ENCODE data around the gene PHLDA2.

PHLDA2 gene

GRCh38 chr11:2904153-2905052 is 24.8 kb downstream of the PHLDA2 start:
- CTCF ChIA-PET, result no interaction called here
- POLR2A ChIA-PET, result no interaction called here
- DNase-seq (ENCODE audit: extremely low spot score), result no peak
- TF ChIP-seq FOXM1 (IDR thresholded peaks at IDR 0.05; ENCODE audit: borderline replicate concordance), result no peak
- TF ChIP-seq TARDBP (IDR thresholded peaks at IDR 0.05), result no peak
- TF ChIP-seq PKNOX1 (IDR thresholded peaks at IDR 0.05), result no peak
- TF ChIP-seq ELF4 (IDR thresholded peaks at IDR 0.05), result no peak
- TF ChIP-seq L3MBTL2 (conservative IDR thresholded peaks at IDR 0.05), result no peak
- no peak for TF ChIP-seq LEF1 (IDR thresholded peaks at IDR 0.05; ENCODE audit: borderline replicate concordance)
- no peak for TF ChIP-seq ZNF384 (IDR thresholded peaks at IDR 0.05)
- TF ChIP-seq ARNT (IDR thresholded peaks at IDR 0.05), result no peak
- no peak for TF ChIP-seq SUZ12 (IDR thresholded peaks at IDR 0.05)
- no peak for TF ChIP-seq NFRKB (IDR thresholded peaks at IDR 0.05)
- TF ChIP-seq HDGF (IDR thresholded peaks at IDR 0.05; ENCODE audit: borderline replicate concordance), result no peak
- TF ChIP-seq SP1 (IDR thresholded peaks at IDR 0.05), result no peak

- DNase-seq (ENCODE audit: extremely low spot score), result no peak
- ChIA-PET POLR2A (interaction anchor here (2.0 to 2.1 kb wide), 2 partner anchors 11 to 26 kb away, joined by 9 to 12 read pairs; partner anchors contain the start of gene PHLDA2), CTCF (interaction anchor here (0.6 to 1.1 kb wide), 3 partner anchors 26 to 185 kb away, joined by 3 to 5 read pairs (median 4); partner anchors contain the start of gene PHLDA2)
- TF ChIP-seq FOXA1 (IDR thresholded peaks at IDR 0.05), result no peak
- TF ChIP-seq SUZ12 (IDR thresholded peaks at IDR 0.05), result no peak
Observed at GRCh38 chr11:2903672-2904011, 25.6 kb downstream of the PHLDA2 start.

GRCh38 chr11:2902784-2903671 is 26.2 kb downstream of the PHLDA2 start:
- CTCF ChIA-PET, result interaction anchor here (0.6 to 1.1 kb wide), 4 partner anchors 9 to 186 kb away, joined by 3 to 5 read pairs (median 4); partner anchors contain the start of gene PHLDA2
- no peak for DNase-seq (ENCODE audit: extremely low spot score)
- POLR2A ChIA-PET, result interaction anchor here (1.3 to 2.1 kb wide), 3 partner anchors 10 to 27 kb away, joined by 4 to 12 read pairs (median 9); partner anchors contain the start of gene PHLDA2
- TF ChIP-seq BHLHE40 (IDR thresholded peaks at IDR 0.05; ENCODE audit: borderline replicate concordance) (no peak), ELF4 (IDR thresholded peaks at IDR 0.05) (no peak), ZNF384 (IDR thresholded peaks at IDR 0.05) (no peak), FOXA1 (IDR thresholded peaks at IDR 0.05) (no peak), FOXK2 (IDR thresholded peaks at IDR 0.05) (no peak), HDGF (IDR thresholded peaks at IDR 0.05; ENCODE audit: borderline replicate concordance) (no peak), LEF1 (IDR thresholded peaks at IDR 0.05; ENCODE audit: borderline replicate concordance) (no peak), ARNT (IDR thresholded peaks at IDR 0.05) (no peak), SP1 (IDR thresholded peaks at IDR 0.05) (no peak), NFRKB (IDR thresholded peaks at IDR 0.05) (no peak), SUZ12 (IDR thresholded peaks at IDR 0.05) (no peak), TARDBP (IDR thresholded peaks at IDR 0.05) (no peak), FOXM1 (IDR thresholded peaks at IDR 0.05; ENCODE audit: borderline replicate concordance) (no peak), CTBP1 (IDR thresholded peaks at IDR 0.05; ENCODE audit: borderline replicate concordance) (no peak), PKNOX1 (IDR thresholded peaks at IDR 0.05) (no peak), L3MBTL2 (conservative IDR thresholded peaks at IDR 0.05) (no peak)

GRCh38 chr11:2901854-2902783 is 27.1 kb downstream of the PHLDA2 start:
- POLR2A ChIA-PET, result interaction anchor here (1.3 to 2.1 kb wide), 4 partner anchors 10 to 90 kb away, joined by 4 to 12 read pairs (median 6); partner anchors contain the start of genes NAP1L4 and PHLDA2
- DNase-seq (ENCODE audit: extremely low spot score), result peak; percentile 94
- TF ChIP-seq L3MBTL2 (conservative IDR thresholded peaks at IDR 0.05) (peak; percentile 47; the same call in 1 of the 2 replicates), PKNOX1 (IDR thresholded peaks at IDR 0.05) (no peak)
- CTCF ChIA-PET, result interaction anchor here (0.9 to 1.1 kb wide), 2 partner anchors 9 to 27 kb away, joined by 3 to 4 read pairs; partner anchors contain the start of gene PHLDA2

GRCh38 chr11:2901196-2901796 is 27.9 kb downstream of the PHLDA2 start:
- no peak for TF ChIP-seq ARNT (IDR thresholded peaks at IDR 0.05)
- TF ChIP-seq PKNOX1 (IDR thresholded peaks at IDR 0.05), result peak; percentile 67; the same call in 1 of the 2 replicates
- POLR2A ChIA-PET, result interaction anchor here (1.4 to 2.1 kb wide), 2 partner anchors 9 to 91 kb away, joined by 4 to 12 read pairs; partner anchors contain the start of gene NAP1L4
- no peak for DNase-seq (ENCODE audit: extremely low spot score)
- CTCF ChIA-PET, result interaction anchor here (0.8 kb wide), 1 partner anchor 13 kb away, joined by 3 read pairs; no protein-coding TSS in a partner anchor

All from HEK293T (cell line).